HG02870 (cell line): ENCODE data around the gene GLDN.
"Not testable (repeated sequence)": the region's sequence is repeated elsewhere in the genome, so short reads cannot be mapped to it uniquely, and the experiment has no call there.

Experiments
- ATAC-seq: cut with Tn5 transposase; IDR thresholded peaks from one replicate; pipeline ENCODE4 v1.9.1; 2021; ENCODE audit warnings: mild to moderate bottlenecking, moderate library complexity; ENCODE audit not compliant: unreplicated experiment

The GLDN gene

DNA sequence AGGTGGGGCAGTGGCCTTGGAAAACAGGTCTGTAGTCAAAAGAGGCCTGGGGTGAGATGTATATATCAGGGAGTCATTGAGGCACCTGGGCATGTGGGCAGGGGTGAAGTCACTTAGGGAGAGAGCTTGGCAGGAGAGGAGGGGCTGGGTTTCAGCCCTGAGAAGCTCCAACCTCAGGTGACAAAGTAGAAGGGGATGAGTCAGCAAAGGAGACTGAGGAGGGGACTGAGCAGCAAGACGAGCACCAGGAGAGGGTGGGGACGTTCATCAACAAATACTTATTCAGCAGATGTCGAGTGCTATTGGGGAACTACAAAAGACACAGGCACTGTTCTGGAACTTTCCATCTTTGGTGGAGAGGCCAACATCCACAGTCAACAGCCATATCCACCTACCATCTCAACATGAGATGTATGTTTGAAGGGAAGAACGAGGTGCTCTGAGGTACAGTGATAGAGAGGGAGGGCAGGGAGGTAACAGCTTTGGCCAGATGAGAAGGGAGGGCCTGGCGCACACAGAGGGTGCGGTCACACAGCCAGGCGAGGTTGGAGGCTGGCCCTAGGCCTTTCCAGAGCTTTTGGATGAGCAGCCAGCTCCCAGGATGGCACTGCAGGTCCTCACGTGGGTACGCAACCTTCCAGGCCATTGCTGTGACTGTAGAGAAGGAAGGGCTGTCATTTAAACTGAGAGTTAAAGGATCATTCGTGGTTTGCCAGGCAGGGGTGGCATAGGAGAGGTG, 45.7 kb downstream of the GLDN start:
- ATAC-seq, result no peak

DNA sequence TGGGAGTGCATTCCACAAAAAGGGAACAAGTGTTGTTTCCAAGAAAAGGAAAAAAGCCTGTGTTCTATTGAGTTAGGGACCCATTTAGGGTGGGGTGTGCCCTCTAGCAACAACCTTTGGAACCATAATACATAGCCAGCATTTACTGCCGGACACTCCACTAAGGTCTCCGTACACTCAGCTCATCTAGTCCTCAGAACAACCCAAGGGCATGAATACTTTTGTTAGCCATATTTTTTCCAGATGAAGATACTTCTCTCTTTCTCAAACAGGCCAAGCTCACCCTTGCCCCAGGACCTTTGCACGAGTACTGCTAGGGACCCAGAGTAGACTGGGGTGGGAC, 46.2 kb downstream of the GLDN start:
- ATAC-seq, result no peak

DNA sequence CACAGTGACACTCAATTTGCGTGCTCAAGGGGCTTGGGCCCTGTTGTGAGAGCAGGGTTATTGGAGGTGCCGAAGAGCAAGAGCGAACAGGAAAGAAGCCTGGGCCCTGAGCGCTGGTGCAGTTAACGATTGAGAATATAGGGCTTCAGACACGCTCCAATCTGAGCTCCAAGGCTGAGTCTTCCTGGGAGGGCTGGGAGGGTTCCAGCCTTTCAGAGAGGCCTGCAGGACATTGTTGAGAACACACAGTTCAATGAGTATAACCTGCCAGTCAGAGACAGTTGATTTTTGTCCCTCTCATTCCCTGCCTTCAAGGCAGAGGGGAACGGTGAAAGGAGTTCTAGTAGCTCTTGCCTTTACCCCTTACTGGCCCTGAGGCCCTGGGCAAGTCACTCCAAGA, 47.3 kb downstream of the GLDN start:
- no peak for ATAC-seq

DNA sequence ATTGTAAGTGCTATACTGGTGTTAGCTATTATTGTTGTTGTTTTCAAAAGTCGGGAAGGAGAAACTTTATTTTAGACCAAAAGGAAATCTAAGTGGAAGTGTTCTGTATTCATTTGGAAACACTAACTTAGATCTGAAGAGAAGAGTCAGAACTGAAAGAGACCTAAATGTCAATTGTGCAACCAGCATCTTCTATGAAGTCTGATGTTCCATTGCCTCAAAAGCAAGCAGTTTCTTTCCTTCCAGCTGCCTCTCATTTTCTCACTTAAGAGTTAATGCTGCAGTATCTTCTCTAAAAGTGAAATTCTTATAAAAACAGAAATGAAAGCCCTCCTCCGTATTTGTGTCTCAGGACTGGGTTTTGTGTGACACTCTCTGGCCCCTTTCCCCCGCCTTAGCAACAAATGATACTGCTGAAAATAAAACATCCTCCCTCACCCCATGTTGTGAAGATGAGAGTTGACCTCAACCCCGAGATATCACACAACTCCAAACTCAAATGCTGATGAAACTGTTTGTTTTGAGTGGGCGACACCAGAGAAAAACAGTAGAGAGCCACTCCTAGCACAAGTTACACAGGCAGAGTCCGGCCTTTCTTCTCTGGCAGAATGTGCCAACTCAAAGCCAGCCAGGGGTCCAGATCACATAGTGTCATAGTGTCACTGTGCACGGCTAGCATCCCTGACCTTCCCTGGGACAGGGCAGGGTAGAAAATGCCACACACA, 48.9 kb downstream of the GLDN start:
- no peak for ATAC-seq

DNA sequence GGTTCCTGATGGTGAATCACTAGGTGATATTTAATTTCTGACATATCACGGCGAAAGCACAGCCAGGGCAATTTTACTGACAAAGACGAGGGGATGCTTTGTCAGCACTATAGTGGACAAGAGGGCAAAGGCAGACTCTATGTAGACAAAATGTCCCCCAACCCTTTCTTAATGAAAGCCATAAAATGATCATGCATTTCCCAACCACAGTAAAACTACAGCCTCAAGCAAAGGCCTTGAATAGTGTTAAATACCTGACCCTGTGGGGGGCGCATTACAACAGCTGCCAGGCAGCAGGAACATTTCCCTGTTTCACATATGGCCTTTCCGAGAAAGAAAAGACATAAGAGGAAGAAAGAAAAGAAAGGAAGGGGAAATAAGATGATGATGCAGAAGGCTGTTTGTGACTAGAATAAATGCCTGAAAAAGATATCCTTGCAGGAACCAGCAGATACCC, 49.5 kb downstream of the GLDN start:
- ATAC-seq, result no peak

DNA sequence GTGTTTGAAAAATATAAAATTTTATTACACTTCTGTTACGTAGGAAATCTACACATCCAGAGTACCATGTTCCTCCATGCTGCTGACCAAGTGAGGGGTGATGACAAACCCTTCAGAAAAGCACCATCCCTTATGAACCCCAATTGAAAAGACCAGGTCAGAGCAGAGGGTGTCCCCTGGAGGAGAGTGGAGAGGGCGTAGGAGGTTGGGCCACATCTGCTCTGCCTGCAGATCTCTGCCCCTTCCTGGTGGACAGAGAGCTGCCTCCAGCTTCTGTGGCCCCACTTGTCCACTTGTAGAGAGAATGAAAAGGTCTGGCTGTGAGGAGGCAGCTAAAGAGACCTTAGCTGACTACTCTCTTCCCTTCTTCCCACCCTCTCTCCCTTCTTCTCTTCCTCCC, 55.5 kb downstream of the GLDN start:
- ATAC-seq, result no peak

DNA sequence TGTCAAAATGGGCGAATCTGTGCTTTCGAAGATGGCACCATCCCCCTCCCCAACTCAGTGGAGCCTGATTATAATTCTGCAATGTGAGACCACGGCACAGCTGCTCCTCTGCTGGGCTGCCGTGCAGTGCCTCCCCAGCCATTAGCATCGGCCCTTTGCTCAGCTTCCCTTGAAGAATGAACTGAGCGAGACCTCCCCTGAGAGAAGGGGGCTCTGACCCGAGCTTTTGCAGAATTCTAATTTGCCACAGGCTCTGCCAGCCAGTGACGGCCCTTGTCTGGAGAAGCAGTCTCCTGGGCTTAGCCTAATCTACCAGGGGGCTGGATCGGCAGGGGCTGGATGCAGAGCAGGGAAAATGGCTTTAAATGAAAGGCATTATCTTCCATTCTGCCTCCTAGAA, 57.2 kb downstream of the GLDN start:
- no peak for ATAC-seq

DNA sequence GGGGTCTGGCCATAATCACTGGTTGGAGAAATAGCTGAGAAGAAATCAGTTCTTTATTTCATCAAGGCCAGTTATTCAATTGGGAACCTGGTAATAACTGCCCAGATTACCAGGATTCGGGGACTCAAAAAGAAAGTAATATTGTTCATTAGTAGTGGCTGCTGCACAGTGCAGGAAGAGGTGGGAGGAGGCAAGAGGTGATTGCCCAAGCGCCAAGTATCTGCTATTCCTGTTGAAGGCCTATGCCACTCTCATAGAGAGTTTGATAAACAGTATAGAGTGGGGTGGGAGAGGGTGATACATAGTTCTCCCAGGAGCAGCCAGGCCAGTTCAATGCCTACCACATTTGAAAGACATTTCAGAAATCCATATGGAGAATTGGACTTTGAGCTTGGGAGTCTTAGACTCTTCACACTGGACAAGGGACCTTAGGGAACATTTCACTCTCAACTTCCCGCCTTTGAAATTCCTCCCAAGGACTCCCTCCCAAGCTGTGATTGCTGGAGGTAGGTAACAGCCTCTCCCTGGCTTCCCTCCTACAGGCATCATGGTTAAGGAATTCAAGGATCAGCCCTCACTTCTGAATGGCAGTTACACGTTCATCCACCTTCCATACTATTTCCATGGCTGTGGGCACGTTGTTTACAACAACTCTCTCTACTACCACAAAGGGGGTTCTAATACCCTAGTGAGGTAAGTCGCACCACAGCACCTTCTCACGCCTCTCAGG, 59.8 kb downstream of the GLDN start:
- no peak for ATAC-seq

DNA sequence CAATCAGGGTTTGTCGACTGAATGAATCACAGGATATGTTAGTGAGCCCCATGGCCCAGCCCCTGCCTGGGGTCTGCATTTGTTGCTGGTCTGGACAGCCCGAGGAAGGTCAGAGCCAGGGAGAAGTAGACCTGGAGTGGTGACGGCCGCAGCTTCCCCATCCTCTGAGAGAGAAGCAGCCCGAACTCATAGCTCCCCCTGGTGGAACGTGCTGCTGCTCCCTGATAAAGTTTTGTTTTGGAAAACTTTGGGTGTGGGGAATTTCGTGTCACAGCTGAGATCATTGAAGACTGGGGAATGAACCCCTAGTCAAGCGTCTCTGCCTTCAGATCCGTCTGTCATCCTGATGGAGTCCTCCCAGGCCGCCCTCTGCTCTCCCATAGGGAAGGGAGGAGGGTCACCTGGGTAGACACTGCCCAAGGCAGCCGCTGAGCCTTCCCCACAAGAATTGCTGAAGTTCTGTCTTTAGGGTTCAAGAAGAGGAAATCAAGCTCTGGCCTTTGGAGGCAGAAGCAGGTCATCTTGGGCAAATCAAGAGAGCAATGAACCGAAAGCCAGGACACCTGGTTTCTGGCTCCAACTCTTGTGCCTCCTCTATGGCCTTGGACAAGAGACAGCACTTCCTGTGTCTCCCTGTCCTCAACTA, 60.5 kb downstream of the GLDN start:
- no peak for ATAC-seq

DNA sequence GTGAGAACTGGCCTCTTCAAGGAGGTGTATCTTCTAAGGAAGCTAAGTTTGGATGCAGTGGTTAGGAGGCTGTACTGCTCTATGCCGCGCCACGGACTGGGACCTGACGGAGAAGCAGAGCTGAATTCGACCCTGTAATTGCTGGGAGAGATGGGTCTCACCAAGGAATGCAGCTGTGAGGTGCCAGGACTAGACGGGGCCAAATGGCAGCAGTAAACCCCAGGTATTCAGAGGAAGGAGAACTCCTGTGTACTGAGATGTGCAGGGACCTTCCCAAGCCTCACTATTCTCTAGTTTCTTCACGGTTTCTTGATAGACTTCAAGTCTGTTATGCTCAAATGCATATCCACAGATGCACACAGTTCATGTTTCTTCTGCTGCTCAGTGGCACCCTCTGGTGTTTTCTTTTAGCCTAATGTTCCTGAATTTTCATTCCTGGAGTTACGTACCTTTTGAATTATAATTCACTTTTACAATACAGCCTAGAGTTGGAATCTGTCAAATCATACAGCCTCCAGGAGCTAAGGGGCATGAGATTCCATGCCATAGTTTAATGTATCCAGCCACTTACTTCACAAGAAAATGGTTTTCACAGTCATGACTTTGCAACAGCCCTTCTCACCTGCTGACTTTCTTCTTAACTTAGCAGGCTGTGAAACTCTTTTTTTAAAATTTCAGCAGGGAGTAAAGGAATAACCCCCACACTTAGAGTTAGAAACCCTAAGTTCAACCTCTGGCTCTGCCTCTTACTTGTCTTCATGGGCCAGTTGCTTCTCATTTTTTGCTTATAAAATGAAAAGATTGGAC, 61.8 kb downstream of the GLDN start:
- ATAC-seq, result no peak

DNA sequence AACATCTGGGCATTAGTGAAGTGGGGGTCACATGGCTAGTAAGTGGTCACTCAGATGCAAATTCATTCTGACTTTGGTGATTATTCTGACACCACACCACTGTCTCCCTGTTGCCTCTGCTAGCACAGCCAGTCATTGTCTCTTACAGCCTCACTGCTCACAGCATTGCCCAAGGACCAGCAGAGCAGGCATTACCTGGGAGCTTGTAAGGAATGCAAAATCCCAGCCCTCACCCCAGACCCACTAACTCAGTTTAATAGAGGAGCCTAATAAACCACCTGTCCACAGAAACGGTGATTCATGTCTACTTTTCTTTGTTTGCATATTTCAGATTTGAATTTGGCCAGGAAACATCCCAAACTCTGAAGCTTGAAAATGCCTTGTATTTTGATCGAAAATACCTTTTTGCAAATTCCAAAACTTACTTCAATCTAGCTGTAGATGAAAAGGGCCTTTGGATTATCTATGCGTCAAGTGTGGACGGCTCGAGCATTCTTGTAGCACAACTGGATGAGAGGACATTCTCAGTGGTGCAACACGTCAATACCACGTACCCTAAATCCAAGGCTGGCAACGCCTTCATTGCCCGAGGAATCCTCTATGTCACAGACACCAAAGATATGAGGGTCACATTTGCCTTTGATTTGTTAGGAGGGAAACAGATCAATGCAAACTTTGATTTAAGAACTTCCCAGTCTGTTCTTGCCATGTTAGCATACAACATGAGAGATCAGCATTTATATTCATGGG, 62.7 kb downstream of the GLDN start:
- no peak for ATAC-seq

DNA sequence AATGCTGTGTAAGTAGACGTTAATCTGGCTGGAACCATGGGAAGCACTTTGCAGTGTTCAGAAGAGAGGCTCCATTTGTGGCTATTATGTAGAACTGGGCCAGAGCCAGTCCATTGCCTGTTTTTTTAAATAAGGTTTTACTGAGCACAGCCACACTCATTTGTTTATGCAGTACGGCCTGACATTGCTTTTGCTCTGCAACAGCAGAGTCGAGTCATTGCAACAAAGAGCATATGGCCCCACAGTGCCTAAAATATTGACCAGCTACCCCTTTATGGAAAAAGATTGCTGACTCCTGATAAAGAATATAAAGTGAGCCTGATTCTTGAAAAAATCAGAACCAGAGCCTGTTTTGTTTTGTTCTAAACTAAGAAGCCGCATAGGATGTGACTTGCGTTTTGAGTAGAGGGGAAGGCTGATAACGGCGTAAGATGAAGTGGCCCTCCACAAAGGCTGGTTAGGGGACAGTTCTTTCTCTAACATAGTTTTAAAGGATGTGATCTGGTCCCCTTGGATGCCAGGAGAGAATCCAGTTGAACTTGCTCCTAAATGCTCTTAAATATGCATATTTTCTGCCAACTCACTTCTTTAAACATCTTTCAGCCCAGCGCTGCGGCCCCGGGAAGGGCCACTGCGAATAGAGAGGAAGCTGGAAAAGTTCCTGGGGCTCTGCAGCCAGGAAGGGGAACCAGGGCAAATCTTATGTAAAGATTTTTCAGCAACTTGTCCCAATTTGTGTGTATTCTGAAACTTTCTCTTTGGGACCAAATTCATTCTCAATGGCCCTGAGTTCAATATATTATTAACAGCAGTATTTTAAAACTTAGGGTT, 64.5 kb downstream of the GLDN start:
- no peak for ATAC-seq

DNA sequence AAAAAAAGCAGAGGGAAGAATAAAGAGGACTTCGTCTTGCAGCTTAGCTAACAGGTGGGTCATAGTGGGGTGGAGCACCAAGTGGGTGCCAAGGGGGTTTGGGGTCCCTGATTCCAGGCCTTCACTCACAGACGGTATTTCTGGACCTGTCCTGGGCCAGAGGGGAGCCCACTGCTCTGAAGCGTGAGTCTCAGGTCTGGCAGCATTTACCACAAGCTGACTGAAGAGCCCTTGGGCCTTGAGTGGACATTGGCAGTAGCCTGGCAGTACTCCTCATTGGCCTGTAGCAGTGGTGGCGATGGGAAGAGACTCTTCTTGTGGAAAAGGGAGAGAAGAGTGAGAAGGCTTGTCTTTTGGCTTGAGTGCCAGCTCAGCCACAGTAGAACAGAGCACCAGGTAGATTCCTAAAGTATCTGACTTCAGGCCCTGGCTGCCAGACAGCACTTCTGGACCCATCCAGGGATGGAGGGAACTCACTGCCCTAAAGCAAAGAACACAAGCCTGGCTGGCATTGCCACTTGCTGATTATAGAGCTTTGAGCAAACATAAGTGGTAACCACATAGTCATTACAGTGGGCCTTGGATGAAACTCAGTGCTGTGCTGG, 72.9 kb downstream of the GLDN start:
- ATAC-seq, result no peak

DNA sequence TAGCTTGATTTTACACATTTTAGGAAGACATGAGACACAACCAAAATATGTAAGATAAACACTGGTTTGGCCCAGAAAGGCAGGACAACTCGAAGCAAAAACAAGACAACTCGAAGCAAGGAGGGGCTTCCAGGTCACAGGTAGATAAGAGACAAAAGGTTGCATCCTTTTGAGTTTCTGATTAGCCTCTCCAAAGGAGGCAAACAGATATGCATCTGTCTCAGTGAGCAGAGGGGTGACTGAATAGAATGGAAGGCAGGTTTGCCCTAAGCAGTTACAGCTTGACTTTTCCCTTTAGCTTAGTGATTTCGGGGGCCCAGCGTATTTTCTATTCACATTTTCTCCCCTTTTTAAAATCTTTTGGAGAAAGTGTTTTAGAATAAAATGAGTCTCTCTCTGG, 74.7 kb downstream of the GLDN start:
- no peak for ATAC-seq

DNA sequence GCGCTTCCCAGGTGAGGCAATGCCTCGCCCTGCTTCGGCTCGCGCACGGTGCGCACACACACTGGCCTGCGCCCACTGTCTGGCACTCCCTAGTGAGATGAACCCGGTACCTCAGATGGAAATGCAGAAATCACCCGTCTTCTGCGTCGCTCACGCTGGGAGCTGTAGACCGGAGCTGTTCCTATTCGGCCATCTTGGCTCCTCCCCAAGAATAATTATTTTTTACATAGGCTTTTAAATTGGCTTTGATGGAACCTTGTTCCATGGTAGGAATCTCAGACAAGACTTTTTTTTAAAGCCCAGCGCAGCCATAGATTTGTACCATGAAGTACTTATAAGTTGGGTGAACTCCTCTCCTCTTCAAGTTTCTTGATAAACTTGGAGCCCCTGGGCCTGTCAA, 81.6 kb downstream of the GLDN start:
- not testable (repeated sequence) for ATAC-seq

DNA sequence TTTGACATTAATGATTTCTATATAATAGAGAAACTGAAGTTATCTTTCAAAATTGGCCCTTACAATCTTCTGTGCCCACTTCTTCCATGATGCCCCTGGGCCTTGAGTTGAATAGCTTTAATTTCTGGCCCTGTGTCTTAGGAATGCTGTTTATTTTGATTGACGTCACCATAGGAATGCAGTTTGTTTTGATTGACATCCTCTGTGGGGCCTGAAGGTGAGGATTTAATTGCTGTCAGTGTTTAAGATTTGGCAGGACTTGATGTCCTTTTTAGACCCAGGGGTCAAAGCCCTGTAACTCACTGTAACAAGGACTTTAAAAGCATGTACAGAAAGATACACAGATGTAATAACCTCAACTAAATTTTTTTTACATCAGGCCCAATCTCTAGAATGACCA, 83.3 kb downstream of the GLDN start:
- ATAC-seq, result no peak

DNA sequence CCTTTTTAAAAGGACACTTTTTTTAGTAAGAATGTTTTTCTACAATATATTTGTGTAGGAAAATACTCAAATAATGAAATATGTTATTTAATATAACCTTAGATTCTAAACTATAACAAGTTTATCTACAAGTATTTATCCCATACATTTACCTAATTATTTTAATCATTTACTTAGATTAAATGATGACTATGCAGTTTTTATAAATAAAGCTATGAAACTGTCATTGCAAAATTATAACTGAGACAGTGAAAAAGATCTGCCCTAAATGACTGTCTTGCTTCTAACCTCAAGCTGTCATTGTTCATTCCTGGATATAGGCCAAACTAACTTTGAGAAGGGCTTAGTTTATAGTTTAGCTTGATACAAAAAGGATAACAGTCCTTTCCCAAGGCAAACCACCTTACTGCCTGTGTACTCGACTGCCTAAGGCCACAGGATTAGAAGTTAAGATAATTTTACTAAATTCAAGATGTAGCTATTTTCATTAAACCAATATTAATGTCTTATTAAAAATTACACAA, 84.1 kb downstream of the GLDN start:
- ATAC-seq, result no peak

DNA sequence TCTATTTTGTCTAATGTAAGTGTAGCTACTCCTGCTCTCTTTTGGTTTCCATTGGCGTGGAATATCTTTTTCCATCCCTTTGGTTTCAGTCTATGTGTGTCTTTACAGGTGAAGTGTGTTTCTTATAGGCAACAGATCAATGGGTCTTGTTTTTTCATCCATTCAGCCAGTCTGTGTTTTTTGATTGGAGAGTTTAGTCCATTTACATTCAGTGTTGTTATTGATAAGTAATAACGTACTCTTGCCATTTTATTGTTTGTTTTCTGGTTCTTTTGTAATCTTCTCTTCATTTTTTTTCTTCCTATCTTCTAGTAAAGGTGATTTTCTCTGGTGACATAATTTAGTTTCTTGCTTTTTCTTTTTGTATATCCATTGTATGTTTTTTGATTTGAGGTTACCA, 97.1 kb downstream of the GLDN start:
- ATAC-seq, result no peak
